SK-N-MC (cell line): ENCODE results near the gene TIPARP.

Experiments
- EZH2 ChIP-seq: fragments of 200-600 bp; sonication (generic); IDR thresholded peaks from one replicate; pipeline ENCODE4 v1.6.1; 2017; ENCODE audit warnings: antibody characterized with exemption
- POLR2AphosphoS5 ChIP-seq: IDR thresholded peaks from 2 replicates; pipeline ENCODE4 v1.6.1; 2012; ENCODE audit warnings: mild to moderate bottlenecking, low read depth, low read length, borderline replicate concordance

DNA sequence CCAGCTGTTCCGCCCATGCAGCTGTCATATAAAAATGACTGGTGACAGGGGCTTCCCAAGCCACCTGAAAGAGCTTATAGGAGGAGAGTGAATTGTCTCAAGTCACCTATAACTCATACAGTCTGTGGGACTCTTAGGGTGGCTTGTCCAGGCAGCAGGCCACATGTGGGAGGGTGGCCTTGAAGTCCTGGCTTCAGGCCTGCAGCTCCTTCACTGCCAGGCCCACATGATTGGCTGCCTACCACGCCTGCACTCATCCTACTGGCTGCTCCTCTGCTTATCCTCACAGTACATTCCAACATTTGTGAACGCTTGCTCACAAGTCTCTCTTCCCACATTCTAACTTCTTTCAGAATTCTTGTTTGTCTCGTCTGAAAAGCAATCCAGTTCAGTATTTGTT lies 41.1 kb upstream of the TIPARP start:
- TF ChIP-seq POLR2AphosphoS5 (no peak), EZH2 (no peak)
